Measurements from ENCODE around the gene ZNF66.
A peak's percentile ranks its signal among the peaks of the same experiment; 100 is the strongest.
"Not testable (repeated sequence)": the region's sequence is repeated elsewhere in the genome, so short reads cannot be mapped to it uniquely, and the experiment has no call there.

Gene ZNF66

GRCh38 chr19:20776083-20777076 lies at the start of gene ZNF66:
ZNF66 (plus strand) TSS chr19:20776304; CDS start chr19:20776448, 144 bp downstream.
- DNase-seq (ENCODE audit: low read depth in 1 of 2, low spot score in 1 of 2) = peak; percentile 84 to 87

DNA sequence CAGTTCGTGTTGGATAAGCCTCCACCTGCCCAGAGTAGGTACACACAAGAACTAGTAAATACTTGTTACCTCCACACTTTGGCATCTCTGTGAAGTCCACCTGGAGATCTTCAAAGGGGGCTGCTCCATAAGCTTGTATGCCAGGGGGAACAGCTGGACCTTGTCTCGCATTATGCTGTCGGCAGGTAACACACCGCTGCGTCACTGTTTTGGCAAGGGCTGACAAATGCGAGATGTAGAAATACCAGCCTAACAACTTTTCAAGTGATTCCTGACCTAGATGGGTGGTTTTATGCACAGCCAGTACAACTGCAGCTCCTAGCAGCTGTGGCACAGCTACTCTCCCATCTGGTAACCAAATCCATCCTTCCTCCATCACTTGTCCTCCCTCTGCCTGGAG lies 25.9 kb upstream of the ZNF66 start:
- not testable (repeated sequence) for DNase-seq (ENCODE audit: low read depth in 1 of 2, low spot score in 1 of 2)

DNA sequence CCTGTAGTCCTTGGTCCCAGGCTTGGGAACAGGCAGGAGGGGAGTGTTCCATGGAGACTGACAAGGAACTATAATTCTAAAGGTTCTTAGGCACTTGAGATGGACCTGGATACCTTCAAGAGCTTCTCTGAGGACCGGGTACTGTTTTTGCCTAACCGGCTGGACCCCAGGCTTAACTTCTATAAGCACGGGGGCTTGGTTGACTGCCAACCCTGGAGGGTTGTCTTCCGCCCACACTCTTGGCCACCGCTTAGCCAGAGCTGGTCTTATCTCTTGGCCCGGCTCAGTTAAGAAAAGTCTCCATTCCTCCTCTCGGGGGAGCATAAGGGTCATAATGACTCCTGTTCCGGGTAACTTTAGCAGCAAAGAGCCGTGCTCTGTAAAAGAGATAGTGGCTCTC lies 23.8 kb upstream of the ZNF66 start:
- not testable (repeated sequence) for DNase-seq (ENCODE audit: low read depth in 1 of 2, low spot score in 1 of 2)

- not testable (repeated sequence) for DNase-seq (ENCODE audit: low read depth in 1 of 2, low spot score in 1 of 2)
Observed at GRCh38 chr19:20769225-20769736, 6.8 kb upstream of the ZNF66 start.

GRCh38 chr19:20787786-20788185 lies 11.7 kb downstream of the ZNF66 start:
- no peak for DNase-seq (ENCODE audit: low read depth in 1 of 2, low spot score in 1 of 2)

DNA sequence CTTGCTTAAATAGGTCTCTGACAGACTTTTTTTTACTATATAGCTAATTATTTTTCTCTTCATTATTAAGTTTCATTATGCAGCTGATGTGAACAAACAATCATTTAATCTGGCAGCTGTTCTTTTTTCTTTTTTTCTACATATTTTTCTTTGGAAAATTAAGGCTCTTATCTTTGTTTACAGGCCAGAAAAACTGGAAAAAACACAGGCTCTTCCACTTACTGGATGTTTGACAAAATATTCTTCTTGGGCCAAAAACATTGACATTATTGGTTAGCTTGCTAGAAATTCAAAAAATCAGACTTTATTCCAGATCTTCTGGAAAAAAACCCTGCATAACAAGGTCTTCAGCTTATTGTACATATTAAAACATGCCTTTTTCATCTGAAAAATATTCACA lies 15.7 kb downstream of the ZNF66 start:
- DNase-seq (ENCODE audit: low read depth in 1 of 2, low spot score in 1 of 2) = no peak

DNA sequence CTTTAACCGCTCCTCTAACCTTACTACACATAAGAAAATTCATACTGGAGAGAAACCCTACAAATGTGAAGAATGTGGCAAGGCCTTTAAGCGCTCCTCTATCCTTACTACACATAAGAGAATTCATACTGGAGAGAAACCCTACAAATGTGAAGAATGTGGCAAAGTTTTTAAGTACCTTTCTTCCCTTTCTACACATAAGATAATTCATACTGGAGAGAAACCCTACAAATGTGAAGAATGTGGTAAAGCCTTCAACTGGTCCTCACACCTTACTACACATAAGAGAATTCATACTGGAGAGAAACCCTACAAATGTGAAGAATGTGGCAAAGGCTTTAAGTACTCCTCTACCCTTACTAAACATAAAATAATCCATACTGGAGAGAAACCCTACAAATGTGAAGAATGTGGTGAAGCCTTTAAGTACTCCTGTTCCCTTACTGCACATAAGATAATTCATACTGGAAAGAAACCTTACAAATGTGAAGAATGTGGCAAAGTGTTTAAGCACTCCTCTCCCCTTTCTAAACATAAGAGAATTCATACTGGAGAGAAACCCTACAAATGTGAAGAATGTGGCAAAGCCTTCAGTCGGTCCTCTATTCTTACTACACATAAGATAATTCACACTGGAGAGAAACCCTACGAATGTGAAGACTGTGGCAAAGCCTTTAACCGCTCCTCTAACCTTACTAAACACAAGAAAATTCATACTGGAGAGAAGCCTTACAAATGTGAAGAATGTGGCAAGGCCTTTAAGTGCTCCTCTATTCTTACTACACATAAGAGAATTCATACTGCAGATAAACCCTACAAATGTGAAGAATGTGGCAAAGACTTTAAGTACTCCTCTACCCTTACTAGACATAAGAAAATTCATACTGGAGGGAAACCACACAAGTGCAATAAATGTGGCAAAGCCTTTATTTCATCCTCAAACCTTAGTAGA lies 30.5 kb downstream of the ZNF66 start:
- DNase-seq (ENCODE audit: low read depth in 1 of 2, low spot score in 1 of 2) = not testable (repeated sequence)

- no peak for DNase-seq (ENCODE audit: low read depth in 1 of 2, low spot score in 1 of 2)
Observed at GRCh38 chr19:20840371-20840770, 64.3 kb downstream of the ZNF66 start.

Data from activated T-helper 1 cell treated with anti-CD3 and anti-CD28 coated beads, Interleukin-2, amount 50 U/mL, for 16 hours (primary cell).